Duodenal mucosa (tissue), 2 donors: Measurements from ENCODE around the gene AXIN2.

Source experiments
- H3K27ac ChIP-seq: one replicate; pipeline ENCODE4 v1.7.0; 2013; ENCODE audit warnings: low read depth, low read length
- H3K27me3 ChIP-seq, 2 donors: one replicate each; pipeline ENCODE4 v1.7.0; 2013; ENCODE audit warnings: low read length in 2 of 2, control low read depth in 1 of 2; ENCODE audit not compliant: insufficient read depth in 2 of 2, control insufficient read depth in 1 of 2
- H3K36me3 ChIP-seq, 2 donors: one replicate each; pipeline ENCODE4 v1.7.0; 2013; ENCODE audit warnings: low read length in 2 of 2, control low read depth in 1 of 2; ENCODE audit not compliant: insufficient read depth in 2 of 2, control insufficient read depth in 1 of 2
- H3K4me1 ChIP-seq, 2 donors: one replicate each; pipeline ENCODE4 v1.7.0; 2013; ENCODE audit warnings: low read length in 2 of 2, control low read depth in 1 of 2; ENCODE audit not compliant: insufficient read depth in 2 of 2, control insufficient read depth in 1 of 2
- H3K4me3 ChIP-seq, 2 donors: one replicate each; pipeline ENCODE4 v1.7.0; 2013; ENCODE audit warnings: low read length in 2 of 2, low read depth in 1 of 2
- H3K9ac ChIP-seq, 2 donors: one replicate each; pipeline ENCODE4 v1.7.0; 2013; ENCODE audit warnings: low read length in 2 of 2, low read depth in 1 of 2
- H3K9me3 ChIP-seq, 2 donors: one replicate each; pipeline ENCODE4 v1.7.0; 2013; ENCODE audit warnings: low read length in 2 of 2, control low read depth in 1 of 2; ENCODE audit not compliant: control insufficient read depth in 1 of 2

The AXIN2 gene

GRCh38 chr17:65554553-65555223 is 6.8 kb downstream of the AXIN2 start:
- Histone ChIP-seq H3K4me1 (peaks cover 53 to 63% of the 10 kb centered on the region in 2 donors), H3K9me3 (no peaks in the 10 kb centered on the region), H3K27me3 (peaks cover 0 to 5% of the 10 kb centered on the region in 2 donors), H3K27ac (no peak overlapping the region), H3K9ac (no peak overlapping the region), H3K36me3 (peaks cover 0 to under 1% of the 10 kb centered on the region in 2 donors), H3K4me3 (peak overlapping the region in 1 of 2 donors; percentile 20)

GRCh38 chr17:65553646-65554552 is 7.5 kb downstream of the AXIN2 start:
- H3K27me3 ChIP-seq: peaks cover 0 to 5% of the 10 kb centered on the region in 2 donors
- no peak overlapping the region for H3K9ac ChIP-seq
- H3K27ac ChIP-seq: no peak overlapping the region
- H3K36me3 ChIP-seq: peaks cover 0 to 6% of the 10 kb centered on the region in 2 donors
- peaks cover 52 to 62% of the 10 kb centered on the region in 2 donors for H3K4me1 ChIP-seq
- H3K9me3 ChIP-seq: no peaks in the 10 kb centered on the region
- peak overlapping the region in 1 of 2 donors; percentile 20 for H3K4me3 ChIP-seq

GRCh38 chr17:65553009-65553645 is 8.3 kb downstream of the AXIN2 start:
- H3K9me3 ChIP-seq: no peaks in the 10 kb centered on the region
- peaks cover 0 to 8% of the 10 kb centered on the region in 2 donors for H3K36me3 ChIP-seq
- no peak overlapping the region for H3K27ac ChIP-seq
- no peak overlapping the region for H3K4me3 ChIP-seq
- no peak overlapping the region for H3K9ac ChIP-seq
- H3K27me3 ChIP-seq: no peaks in the 10 kb centered on the region
- peaks cover 44 to 54% of the 10 kb centered on the region in 2 donors for H3K4me1 ChIP-seq

- H3K9ac ChIP-seq: no peak overlapping the region
- no peak overlapping the region for H3K27ac ChIP-seq
- no peaks in the 10 kb centered on the region for H3K27me3 ChIP-seq
- peaks cover 0 to 8% of the 10 kb centered on the region in 2 donors for H3K36me3 ChIP-seq
- peaks cover 42 to 51% of the 10 kb centered on the region in 2 donors for H3K4me1 ChIP-seq
- H3K4me3 ChIP-seq: no peak overlapping the region
- no peaks in the 10 kb centered on the region for H3K9me3 ChIP-seq
Observed at GRCh38 chr17:65552214-65552613, 9.2 kb downstream of the AXIN2 start.

GRCh38 chr17:65551267-65552040 is 10.0 kb downstream of the AXIN2 start:
- Histone ChIP-seq H3K4me3 (no peak overlapping the region), H3K36me3 (peaks cover 0 to 8% of the 10 kb centered on the region in 2 donors), H3K4me1 (peaks cover 42 to 50% of the 10 kb centered on the region in 2 donors), H3K27ac (no peak overlapping the region), H3K9ac (no peak overlapping the region), H3K27me3 (no peaks in the 10 kb centered on the region), H3K9me3 (no peaks in the 10 kb centered on the region)

- Histone ChIP-seq H3K4me3 (no peak overlapping the region), H3K27me3 (no peaks in the 10 kb centered on the region), H3K4me1 (peaks cover 40 to 49% of the 10 kb centered on the region in 2 donors), H3K9me3 (no peaks in the 10 kb centered on the region), H3K36me3 (peaks cover 0 to 8% of the 10 kb centered on the region in 2 donors), H3K27ac (no peak overlapping the region), H3K9ac (no peak overlapping the region)
Observed at GRCh38 chr17:65550758-65551157, 10.7 kb downstream of the AXIN2 start.

GRCh38 chr17:65550075-65550662 is 11.3 kb downstream of the AXIN2 start:
- no peaks in the 10 kb centered on the region for H3K27me3 ChIP-seq
- no peak overlapping the region for H3K4me3 ChIP-seq
- H3K9ac ChIP-seq: no peak overlapping the region
- peaks cover 0 to 8% of the 10 kb centered on the region in 2 donors for H3K36me3 ChIP-seq
- no peak overlapping the region for H3K27ac ChIP-seq
- peaks cover 37 to 46% of the 10 kb centered on the region in 2 donors for H3K4me1 ChIP-seq
- no peaks in the 10 kb centered on the region for H3K9me3 ChIP-seq

GRCh38 chr17:65548269-65548969 is 13.0 kb downstream of the AXIN2 start:
- H3K9me3 ChIP-seq: no peaks in the 10 kb centered on the region
- H3K27me3 ChIP-seq: no peaks in the 10 kb centered on the region
- peaks cover 0 to 13% of the 10 kb centered on the region in 2 donors for H3K36me3 ChIP-seq
- H3K9ac ChIP-seq: no peak overlapping the region
- H3K4me3 ChIP-seq: no peak overlapping the region
- peaks cover 37 to 46% of the 10 kb centered on the region in 2 donors for H3K4me1 ChIP-seq
- H3K27ac ChIP-seq: no peak overlapping the region

GRCh38 chr17:65547253-65547670 is 14.2 kb downstream of the AXIN2 start:
- H3K27ac ChIP-seq: no peak overlapping the region
- no peak overlapping the region for H3K4me3 ChIP-seq
- H3K4me1 ChIP-seq: peaks cover 35 to 42% of the 10 kb centered on the region in 2 donors

More at GRCh38 chr17:65547253-65547670, 14.2 kb downstream of the AXIN2 start:
- no peaks in the 10 kb centered on the region for H3K27me3 ChIP-seq
- H3K9ac ChIP-seq: peak overlapping the region in 1 of 2 donors; percentile 11
- H3K9me3 ChIP-seq: no peaks in the 10 kb centered on the region
- peaks cover 0 to 14% of the 10 kb centered on the region in 2 donors for H3K36me3 ChIP-seq
